Body of pancreas (tissue), 4 donors: ENCODE measurements around the gene ATP6V1G1. TPM values are rescaled to one million over a fixed set of nuclear protein-coding genes. Genes with fewer than 3 reads are reported as not detected.

Source experiments
- ATAC-seq: fragments of 150-250 bp; one replicate; pipeline ENCODE4 v1.9.1; 2016
- DNase-seq, 4 donors: peaks; one replicate each; pipeline ENCODE4 v3.0.0-alpha.2; 2019
- H3K27ac ChIP-seq, 4 donors: fragments of 200-600 bp; sonication (generic); 1 replicate in 3 of 4; 2 replicates in 1 of 4; pipeline versions ENCODE4 v1.5.1 to v1.6.1; 2016 to 2019; ENCODE audit warnings: mild to moderate bottlenecking in 1 of 4, mixed read lengths in 1 of 4, moderate library complexity in 1 of 4
- H3K27me3 ChIP-seq, 2 donors: fragments of 200-600 bp; sonication (generic); one replicate each; pipeline ENCODE4 v1.6.0; 2016; ENCODE audit warnings: mild to moderate bottlenecking in 1 of 2
- H3K36me3 ChIP-seq, 2 donors: fragments of 200-600 bp; sonication (generic); replicated peaks in 1 of 2; 2 replicates each; pipeline ENCODE4 v1.5.1; 2016; ENCODE audit warnings: low read depth in 2 of 2; ENCODE audit not compliant: insufficient read depth in 1 of 2
- H3K4me1 ChIP-seq: fragments of 200-600 bp; sonication (generic); one replicate; pipeline ENCODE4 v1.6.0; 2016
- H3K4me3 ChIP-seq, 2 donors: fragments of 200-600 bp; sonication (generic); 1 replicate in 1 of 2; 2 replicates in 1 of 2; pipeline ENCODE4 v1.5.1; 2016 to 2019
- H3K9me3 ChIP-seq, 3 donors: fragments of 200-600 bp; sonication (generic); 1 replicate in 2 of 3; 2 replicates in 1 of 3; pipeline ENCODE4 v1.5.1; 2016
- POLR2A ChIP-seq, 3 donors: fragments of 450-650 bp; IDR thresholded peaks; one replicate each; pipeline ENCODE4 v1.6.1; 2016; ENCODE audit warnings: antibody characterized with exemption in 3 of 3, mild to moderate bottlenecking in 2 of 3
- WGBS, 2 donors: methylation state at CpG; one replicate each; pipeline ENCODE4 v1.1.5; 2017; 5-methylcytosine and 5-hydroxymethylcytosine counted together
- intact Hi-C: fragments of 100-400 bp; cut with DNase I; formaldehyde crosslinking; loops from one replicate; pipeline ENCODE4 v1.15.1; 2023
- total RNA-seq, 2 donors: library from RNA; depleted of rRNA; stranded (reverse); fragments of >200 nt; gene quantifications; one replicate each; pipeline ENCODE4 v1.1.0, GENCODE V29; 2016
- TF ChIP-seq, protein P1 (sequence below), 7 experiments: fragments of 450-650 bp in 4 of 7; fragments of 200-600 bp in 3 of 7; sonication (generic) in 3 of 7; IDR thresholded peaks; one replicate each; pipeline ENCODE4 v1.5.1; 2016 to 2019; ENCODE audit warnings: antibody characterized with exemption in 7 of 7

ATP6V1G1 gene
- total RNA-seq, 2 donors from 2014 or later, result 62.3 to 91.3 TPM

DNA sequence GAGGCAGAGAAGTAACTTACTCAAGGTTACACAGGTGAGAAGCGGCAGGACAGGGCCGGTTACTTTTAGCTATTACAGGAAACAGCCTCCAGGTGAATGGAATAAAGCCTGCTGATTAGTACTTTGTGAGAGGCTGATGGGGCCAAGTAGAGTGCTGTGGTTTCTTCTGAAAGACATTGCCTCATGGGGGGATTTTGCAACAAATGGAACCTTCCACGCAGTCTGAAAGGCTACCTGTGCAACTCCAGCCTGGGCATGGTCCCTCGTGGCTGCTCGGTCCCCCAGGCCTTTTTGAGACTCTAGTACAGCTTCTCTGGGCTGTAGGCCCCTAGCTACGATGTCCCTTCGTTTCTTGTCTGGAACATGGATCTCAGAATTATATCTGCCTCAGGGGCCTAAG lies 25.5 kb downstream of the ATP6V1G1 start:
- H3K27ac ChIP-seq, result no peak overlapping the region
- H3K9me3 ChIP-seq, result no peaks in the 10 kb centered on the region
- DNase-seq, result no peak
- 75 to 80% methylated on average over 5 to 7 of the region's 7 CpGs for whole genome bisulfite sequencing, 2 donors
- no peaks in the 10 kb centered on the region for H3K27me3 ChIP-seq
- H3K4me1 ChIP-seq, result peaks cover 18% of the 10 kb centered on the region
- no peaks in the 10 kb centered on the region for H3K36me3 ChIP-seq
- H3K4me3 ChIP-seq, result no peak overlapping the region
- TF ChIP-seq POLR2A (IDR thresholded peaks at IDR 0.05), result no peak
- TF ChIP-seq, protein P1, sequence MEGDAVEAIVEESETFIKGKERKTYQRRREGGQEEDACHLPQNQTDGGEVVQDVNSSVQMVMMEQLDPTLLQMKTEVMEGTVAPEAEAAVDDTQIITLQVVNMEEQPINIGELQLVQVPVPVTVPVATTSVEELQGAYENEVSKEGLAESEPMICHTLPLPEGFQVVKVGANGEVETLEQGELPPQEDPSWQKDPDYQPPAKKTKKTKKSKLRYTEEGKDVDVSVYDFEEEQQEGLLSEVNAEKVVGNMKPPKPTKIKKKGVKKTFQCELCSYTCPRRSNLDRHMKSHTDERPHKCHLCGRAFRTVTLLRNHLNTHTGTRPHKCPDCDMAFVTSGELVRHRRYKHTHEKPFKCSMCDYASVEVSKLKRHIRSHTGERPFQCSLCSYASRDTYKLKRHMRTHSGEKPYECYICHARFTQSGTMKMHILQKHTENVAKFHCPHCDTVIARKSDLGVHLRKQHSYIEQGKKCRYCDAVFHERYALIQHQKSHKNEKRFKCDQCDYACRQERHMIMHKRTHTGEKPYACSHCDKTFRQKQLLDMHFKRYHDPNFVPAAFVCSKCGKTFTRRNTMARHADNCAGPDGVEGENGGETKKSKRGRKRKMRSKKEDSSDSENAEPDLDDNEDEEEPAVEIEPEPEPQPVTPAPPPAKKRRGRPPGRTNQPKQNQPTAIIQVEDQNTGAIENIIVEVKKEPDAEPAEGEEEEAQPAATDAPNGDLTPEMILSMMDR (IDR thresholded peaks at IDR 0.05), result no peak
- intact Hi-C loops, result no loop called here
- ATAC-seq, result no peak

DNA sequence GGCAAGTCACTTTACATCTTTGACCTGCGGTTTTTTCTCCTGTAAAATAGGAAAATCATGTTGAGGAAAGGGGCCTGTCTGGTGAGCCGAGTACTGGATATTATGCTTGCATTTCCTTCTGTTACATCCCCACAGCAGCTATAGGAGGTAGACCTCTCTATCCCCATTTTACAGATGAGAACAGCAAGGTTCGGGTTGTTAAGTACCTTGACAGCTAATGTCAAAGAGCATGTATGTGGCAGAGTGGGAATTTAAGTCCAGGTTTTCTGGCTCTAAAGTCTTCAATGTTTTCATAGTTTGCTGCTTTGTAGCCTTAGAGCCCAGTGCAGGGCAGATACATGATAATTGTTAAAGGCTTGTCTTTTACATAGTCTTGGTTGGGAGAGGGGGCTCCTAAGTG lies 26.4 kb downstream of the ATP6V1G1 start:
- Histone ChIP-seq H3K4me1 (peaks cover 18% of the 10 kb centered on the region), H3K27me3 (no peaks in the 10 kb centered on the region), H3K27ac (no peak overlapping the region), H3K36me3 (no peaks in the 10 kb centered on the region), H3K4me3 (no peak overlapping the region), H3K9me3 (no peaks in the 10 kb centered on the region)
- ATAC-seq, result no peak
- TF ChIP-seq, protein P1 (IDR thresholded peaks at IDR 0.05), result no peak
- no peak for TF ChIP-seq POLR2A (IDR thresholded peaks at IDR 0.05)
- DNase-seq, result no peak
- WGBS, 2 donors, result 64 to 100% methylated on average over 2 to 3 of the region's 3 CpGs
- intact Hi-C loops, result no loop called here

DNA sequence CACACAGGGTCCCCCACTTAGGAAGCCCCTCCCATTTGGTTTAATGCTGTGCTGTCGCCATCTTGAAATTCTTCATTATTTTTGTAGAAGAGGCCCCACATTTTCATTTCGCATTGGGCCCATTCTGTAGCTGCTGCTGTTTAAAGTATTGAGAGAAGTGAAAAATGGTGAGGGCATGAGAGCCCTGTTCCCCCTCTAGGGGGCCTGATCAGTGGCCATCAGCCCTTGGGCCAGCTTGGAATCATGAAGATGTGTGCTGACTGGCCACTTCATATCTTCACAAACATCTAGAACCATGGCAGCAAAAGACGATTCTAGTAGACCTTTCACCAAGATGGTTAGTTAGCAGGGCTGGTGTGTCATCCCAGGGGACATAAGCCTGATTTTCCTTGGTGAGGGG lies 26.8 kb downstream of the ATP6V1G1 start:
- peaks cover 18% of the 10 kb centered on the region for H3K4me1 ChIP-seq
- no peaks in the 10 kb centered on the region for H3K9me3 ChIP-seq
- ATAC-seq (no peak), DNase-seq (no peak)
- H3K36me3 ChIP-seq, result no peaks in the 10 kb centered on the region
- intact Hi-C loops, result no loop called here
- no peak overlapping the region for H3K27ac ChIP-seq
- H3K27me3 ChIP-seq, result no peaks in the 10 kb centered on the region
- H3K4me3 ChIP-seq, result no peak overlapping the region
- TF ChIP-seq, protein P1 (IDR thresholded peaks at IDR 0.05), result no peak
- no peak for TF ChIP-seq POLR2A (IDR thresholded peaks at IDR 0.05)
- WGBS, 2 donors, result 75 to 90% methylated on average over 3 of the region's 3 CpGs

DNA sequence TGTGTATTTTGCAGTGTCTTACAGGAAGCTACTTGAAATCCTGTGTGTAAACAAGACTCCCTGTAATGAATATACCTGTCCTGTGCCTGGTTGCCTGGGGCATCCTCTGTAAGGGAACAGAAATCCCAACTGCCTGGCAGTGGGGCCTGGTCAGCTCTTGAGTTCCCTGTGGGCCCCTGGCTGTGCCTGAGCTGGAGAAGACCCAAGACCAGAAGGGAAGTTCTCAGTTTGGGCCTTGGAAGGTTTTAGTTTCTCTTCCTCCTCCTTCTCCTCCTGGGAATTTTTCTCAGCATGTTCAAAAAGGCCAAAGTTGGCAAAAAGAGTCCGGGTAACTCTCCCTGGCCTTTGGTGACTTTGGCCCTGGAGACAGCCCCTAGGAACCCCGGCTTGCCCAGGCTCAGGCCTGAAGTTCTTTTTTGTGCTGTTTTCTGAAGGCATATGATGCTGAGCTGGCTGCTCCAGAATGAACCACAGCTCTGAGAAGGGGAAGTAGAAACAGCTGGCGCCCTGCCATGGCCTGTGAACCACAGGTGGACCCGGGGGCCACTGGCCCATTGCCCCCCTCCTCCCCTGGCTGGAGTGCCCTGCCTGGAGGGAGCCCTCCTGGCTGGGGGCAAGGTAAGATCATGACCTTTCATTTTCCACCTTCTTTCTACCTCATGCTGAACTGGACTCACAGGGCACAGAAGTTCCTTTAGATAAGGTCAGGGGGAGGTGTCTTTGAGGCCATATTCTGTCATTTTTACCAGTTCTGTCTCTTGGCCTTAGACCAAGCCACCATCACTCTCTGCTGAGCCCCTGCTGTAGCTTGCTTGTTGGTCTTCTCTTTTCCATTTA lies 29.3 kb downstream of the ATP6V1G1 start:
- DNase-seq (peak; percentile 25 to 69 (median 41)), ATAC-seq (no peak)
- Histone ChIP-seq H3K4me1 (peaks cover 12% of the 10 kb centered on the region), H3K36me3 (no peaks in the 10 kb centered on the region), H3K4me3 (no peak overlapping the region), H3K27me3 (no peaks in the 10 kb centered on the region), H3K27ac (peak overlapping the region in 1 of 4 donors; percentile 7), H3K9me3 (no peaks in the 10 kb centered on the region)
- intact Hi-C loops, result no loop called here
- 55 to 60% methylated on average over 4 of the region's 4 CpGs for WGBS, 2 donors
- TF ChIP-seq, protein P1 (IDR thresholded peaks at IDR 0.05), result no peak
- TF ChIP-seq POLR2A (IDR thresholded peaks at IDR 0.05), result no peak
